ENCODE results near the gene PSMB4. TPM values are rescaled to one million over a fixed set of nuclear protein-coding genes. Genes with fewer than 3 reads are reported as not detected.

The PSMB4 gene
- 352 to 444 TPM (median 418 TPM) in 5 replicates for total RNA-seq (2022; extraction: Qiagen RNA extraction)

DNA sequence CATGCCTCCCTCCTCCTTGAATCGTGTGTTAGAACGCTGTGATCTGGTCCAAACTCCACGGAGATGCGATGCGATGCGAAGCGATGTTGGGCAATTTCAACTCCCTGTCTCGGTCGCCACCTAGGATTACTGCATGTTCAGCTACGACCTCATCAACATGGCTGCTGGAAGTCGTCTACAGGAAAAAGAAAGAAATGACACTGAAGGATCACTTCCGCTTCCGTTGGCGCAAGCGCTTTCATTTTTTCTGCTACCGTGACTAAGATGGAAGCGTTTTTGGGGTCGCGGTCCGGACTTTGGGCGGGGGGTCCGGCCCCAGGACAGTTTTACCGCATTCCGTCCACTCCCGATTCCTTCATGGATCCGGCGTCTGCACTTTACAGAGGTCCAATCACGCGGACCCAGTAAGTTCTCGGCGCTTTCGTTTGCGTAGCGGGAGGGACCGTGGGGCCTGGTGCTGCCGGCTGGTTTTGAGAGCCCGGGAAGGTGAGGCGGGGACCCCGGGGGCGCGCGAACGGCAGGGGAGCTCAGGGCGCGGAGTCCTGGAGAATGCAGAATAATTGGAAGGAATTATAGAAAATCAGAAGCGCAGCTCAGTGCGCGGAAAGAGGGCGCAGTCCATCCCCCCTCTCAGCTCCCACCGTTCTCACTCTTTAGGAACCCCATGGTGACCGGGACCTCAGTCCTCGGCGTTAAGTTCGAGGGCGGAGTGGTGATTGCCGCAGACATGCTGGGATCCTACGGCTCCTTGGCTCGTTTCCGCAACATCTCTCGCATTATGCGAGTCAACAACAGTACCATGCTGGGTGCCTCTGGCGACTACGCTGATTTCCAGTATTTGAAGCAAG lies at the start of gene PSMB4:
Gene PSMB4 (plus strand): TSS at position 250 of the 848 bp plus-strand sequence. CDS start 15 bp downstream, at position 265.

DNA sequence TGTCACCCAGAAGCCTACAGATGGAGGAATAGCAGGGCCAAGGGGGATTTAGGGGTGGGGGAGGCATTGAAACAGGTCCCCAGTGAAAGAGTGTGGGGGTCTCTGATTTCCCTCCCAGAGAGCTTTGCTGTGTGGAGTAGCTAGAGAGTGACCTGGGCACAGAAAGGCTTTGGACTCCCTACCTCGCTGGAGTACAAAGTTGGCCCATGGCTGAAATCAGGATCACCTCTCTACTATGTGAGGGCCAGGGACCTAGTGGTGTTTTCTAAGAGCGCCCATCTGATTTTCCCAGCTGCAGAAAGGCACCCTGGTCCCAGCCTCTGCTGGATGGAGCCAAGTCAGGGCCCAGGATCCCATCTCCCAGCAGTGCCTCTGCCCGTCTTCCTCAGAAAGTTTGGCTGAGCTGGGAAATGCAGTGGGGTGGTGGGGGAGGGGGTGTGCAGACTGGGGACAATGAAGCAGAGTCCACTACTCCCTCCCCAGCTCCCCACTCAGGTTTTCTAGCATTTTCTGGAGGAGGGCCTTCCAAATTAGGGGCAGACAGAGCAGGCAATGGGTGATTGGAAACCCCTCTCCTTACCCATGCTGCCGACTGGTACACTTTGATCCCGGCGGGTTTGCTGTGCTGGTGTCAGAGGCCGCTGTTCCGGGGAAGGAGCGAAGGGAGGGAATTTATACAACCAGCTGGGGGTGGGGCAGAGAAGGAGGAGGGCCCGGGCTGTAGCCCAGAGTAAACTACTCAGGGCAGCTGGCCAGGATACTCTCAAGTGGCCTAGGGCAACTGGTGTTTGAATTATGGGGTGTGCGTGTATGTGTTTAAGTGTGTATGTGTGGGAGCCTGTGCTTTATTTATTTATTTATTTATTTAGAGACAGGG lies 27.1 kb upstream of the PSMB4 start, which contains the start of gene SELENBP1:
Gene SELENBP1 (minus strand): TSS at position 648 of the 877 bp plus-strand sequence. CDS start 64 bp downstream, at position 584.

Other genes with a start within 250 kb of the PSMB4 start
- not detected in 5 replicates for gene TNFAIP8L2, start 242.9 kb upstream of the PSMB4 start, total RNA-seq (2022; extraction: Qiagen RNA extraction)
- 5.1 to 7.6 TPM (median 5.9 TPM) in 5 replicates for gene LYSMD1, start 233.7 kb upstream of the PSMB4 start, total RNA-seq (2022; extraction: Qiagen RNA extraction)
- gene SCNM1, start 233.4 kb upstream of the PSMB4 start, total RNA-seq (2022; extraction: Qiagen RNA extraction) = 44.2 to 52.2 TPM (median 45.8 TPM) in 5 replicates
- 0.24 to 0.29 TPM (median 0.28 TPM) in 3 of 5 replicates, not detected in the others for gene TMOD4, start 223.6 kb upstream of the PSMB4 start, total RNA-seq (2022; extraction: Qiagen RNA extraction)
- gene VPS72, start 209.4 kb upstream of the PSMB4 start, total RNA-seq (2022; extraction: Qiagen RNA extraction) = 45.3 to 64.3 TPM (median 46.2 TPM) in 5 replicates
- gene PIP5K1A, start 201.0 kb upstream of the PSMB4 start, total RNA-seq (2022; extraction: Qiagen RNA extraction) = 49.3 to 62.2 TPM (median 52.8 TPM) in 5 replicates
- 156 to 191 TPM (median 190 TPM) in 5 replicates for gene PSMD4, start 144.8 kb upstream of the PSMB4 start, total RNA-seq (2022; extraction: Qiagen RNA extraction)
- 12.3 to 15.7 TPM (median 13.9 TPM) in 5 replicates for gene ZNF687, start 117.3 kb upstream of the PSMB4 start, total RNA-seq (2022; extraction: Qiagen RNA extraction)
- gene PI4KB, start 72.2 kb upstream of the PSMB4 start, total RNA-seq (2022; extraction: Qiagen RNA extraction) = 23.7 to 25.2 TPM (median 24.4 TPM) in 5 replicates
- gene RFX5, start 52.3 kb upstream of the PSMB4 start, total RNA-seq (2022; extraction: Qiagen RNA extraction) = 18.1 to 21.5 TPM (median 20.6 TPM) in 5 replicates
- gene SELENBP1, start 26.9 kb upstream of the PSMB4 start, total RNA-seq (2022; extraction: Qiagen RNA extraction) = 6.4 to 8.5 TPM (median 7.8 TPM) in 5 replicates
- 18.4 to 21.7 TPM (median 19.6 TPM) in 5 replicates for gene POGZ, start 59.9 kb downstream of the PSMB4 start, total RNA-seq (2022; extraction: Qiagen RNA extraction)
- gene CGN, start 111.8 kb downstream of the PSMB4 start, total RNA-seq (2022; extraction: Qiagen RNA extraction) = 1.8 to 2.6 TPM (median 2.1 TPM) in 5 replicates
- gene TUFT1, start 140.7 kb downstream of the PSMB4 start, total RNA-seq (2022; extraction: Qiagen RNA extraction) = 7.3 to 8.3 TPM (median 7.9 TPM) in 5 replicates
- 6.6 to 11.0 TPM (median 6.9 TPM) in 5 replicates for gene SNX27, start 212.5 kb downstream of the PSMB4 start, total RNA-seq (2022; extraction: Qiagen RNA extraction)